ENCODE measurements around the gene CDH13.
A peak's percentile ranks its signal among the peaks of the same experiment; 100 is the strongest.

CDH13 gene

DNA sequence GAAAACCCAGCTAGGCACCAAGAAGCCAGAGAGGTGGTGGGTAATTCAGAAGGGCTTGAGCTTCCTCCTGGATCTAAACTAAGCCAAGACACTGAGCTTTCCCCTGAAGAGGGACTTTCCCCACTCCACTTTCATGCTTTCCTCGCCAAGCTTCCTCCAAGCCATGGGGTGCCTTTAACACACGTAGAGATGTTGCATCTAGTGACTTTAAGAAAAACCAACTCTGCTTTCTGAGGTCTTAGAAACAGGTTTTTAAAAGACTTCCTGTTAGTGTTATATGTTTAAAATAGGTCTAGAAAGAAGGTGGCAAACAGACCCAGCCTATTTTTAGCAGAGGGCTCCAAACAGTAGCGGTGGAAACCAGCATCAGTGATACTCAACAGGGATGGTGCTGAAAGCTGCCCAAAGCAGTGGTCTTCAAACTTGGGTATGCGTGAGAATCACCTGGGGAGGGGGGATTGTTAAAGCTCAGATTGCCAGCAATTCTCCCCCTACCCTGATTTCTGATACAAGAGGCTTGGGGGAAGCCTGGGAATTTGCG is 585.6 kb downstream of the CDH13 start:
- H3K4me3 ChIP-seq (ENCODE audit: low read length) = no peak overlapping the region
- H3K27me3 ChIP-seq (ENCODE audit: low read depth, low read length) = no peaks in the 10 kb centered on the region; the same call in 1 of the 2 replicates
- no peaks in the 10 kb centered on the region for H3K36me3 ChIP-seq (replicated peaks; ENCODE audit: low read depth, low read length)
- H3K4me1 ChIP-seq (ENCODE audit: low read length) = no peaks in the 10 kb centered on the region
- H4K20me1 ChIP-seq (ENCODE audit: insufficient read depth, low read length) = no peaks in the 10 kb centered on the region
- no peak overlapping the region for H2AFZ ChIP-seq (ENCODE audit: low read depth, low read length)
- no peak overlapping the region for H3K9ac ChIP-seq (ENCODE audit: low read length)
- H3K79me2 ChIP-seq (ENCODE audit: low read length) = no peaks in the 10 kb centered on the region
- H3K27ac ChIP-seq (ENCODE audit: low read length) = no peak overlapping the region
- no peaks in the 10 kb centered on the region for H3K9me3 ChIP-seq (ENCODE audit: insufficient read depth, low read length)
- no peak for TF ChIP-seq EZH2phosphoT487 (IDR thresholded peaks at IDR 0.05; ENCODE audit: low read depth)
- TF ChIP-seq, protein P1, sequence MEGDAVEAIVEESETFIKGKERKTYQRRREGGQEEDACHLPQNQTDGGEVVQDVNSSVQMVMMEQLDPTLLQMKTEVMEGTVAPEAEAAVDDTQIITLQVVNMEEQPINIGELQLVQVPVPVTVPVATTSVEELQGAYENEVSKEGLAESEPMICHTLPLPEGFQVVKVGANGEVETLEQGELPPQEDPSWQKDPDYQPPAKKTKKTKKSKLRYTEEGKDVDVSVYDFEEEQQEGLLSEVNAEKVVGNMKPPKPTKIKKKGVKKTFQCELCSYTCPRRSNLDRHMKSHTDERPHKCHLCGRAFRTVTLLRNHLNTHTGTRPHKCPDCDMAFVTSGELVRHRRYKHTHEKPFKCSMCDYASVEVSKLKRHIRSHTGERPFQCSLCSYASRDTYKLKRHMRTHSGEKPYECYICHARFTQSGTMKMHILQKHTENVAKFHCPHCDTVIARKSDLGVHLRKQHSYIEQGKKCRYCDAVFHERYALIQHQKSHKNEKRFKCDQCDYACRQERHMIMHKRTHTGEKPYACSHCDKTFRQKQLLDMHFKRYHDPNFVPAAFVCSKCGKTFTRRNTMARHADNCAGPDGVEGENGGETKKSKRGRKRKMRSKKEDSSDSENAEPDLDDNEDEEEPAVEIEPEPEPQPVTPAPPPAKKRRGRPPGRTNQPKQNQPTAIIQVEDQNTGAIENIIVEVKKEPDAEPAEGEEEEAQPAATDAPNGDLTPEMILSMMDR (IDR thresholded peaks at IDR 0.05; ENCODE audit: low read depth, low read length) = no peak
- H3K4me2 ChIP-seq (ENCODE audit: low read length) = no peak overlapping the region

- H3K4me3 ChIP-seq (ENCODE audit: low read length) = no peak overlapping the region
- no peak overlapping the region for H2AFZ ChIP-seq (ENCODE audit: low read depth, low read length)
- no peaks in the 10 kb centered on the region for H4K20me1 ChIP-seq (ENCODE audit: insufficient read depth, low read length)
- no peaks in the 10 kb centered on the region for H3K79me2 ChIP-seq (ENCODE audit: low read length)
- H3K27me3 ChIP-seq (ENCODE audit: low read depth, low read length) = no peaks in the 10 kb centered on the region
- TF ChIP-seq, protein P1 (IDR thresholded peaks at IDR 0.05; ENCODE audit: low read depth, low read length) = no peak
- TF ChIP-seq EZH2phosphoT487 (IDR thresholded peaks at IDR 0.05; ENCODE audit: low read depth) = no peak
- no peak overlapping the region for H3K9ac ChIP-seq (ENCODE audit: low read length)
- no peaks in the 10 kb centered on the region for H3K36me3 ChIP-seq (replicated peaks; ENCODE audit: low read depth, low read length)
- no peaks in the 10 kb centered on the region for H3K4me1 ChIP-seq (ENCODE audit: low read length)
- no peak overlapping the region for H3K4me2 ChIP-seq (ENCODE audit: low read length)
- H3K9me3 ChIP-seq (ENCODE audit: insufficient read depth, low read length) = no peaks in the 10 kb centered on the region
- H3K27ac ChIP-seq (ENCODE audit: low read length) = no peak overlapping the region
Observed at GRCh38 chr16:83214671-83215070, 587.9 kb downstream of the CDH13 start.

- no peaks in the 10 kb centered on the region for H3K4me1 ChIP-seq (ENCODE audit: low read length)
- no peak overlapping the region for H2AFZ ChIP-seq (ENCODE audit: low read depth, low read length)
- H3K9ac ChIP-seq (ENCODE audit: low read length) = no peak overlapping the region
- no peak overlapping the region for H3K27ac ChIP-seq (ENCODE audit: low read length)
- H3K79me2 ChIP-seq (ENCODE audit: low read length) = no peaks in the 10 kb centered on the region
- H3K4me2 ChIP-seq (ENCODE audit: low read length) = no peak overlapping the region
- H3K27me3 ChIP-seq (ENCODE audit: low read depth, low read length) = no peaks in the 10 kb centered on the region
- no peak overlapping the region for H3K4me3 ChIP-seq (ENCODE audit: low read length)
- no peaks in the 10 kb centered on the region for H3K36me3 ChIP-seq (replicated peaks; ENCODE audit: low read depth, low read length)
- TF ChIP-seq EZH2phosphoT487 (IDR thresholded peaks at IDR 0.05; ENCODE audit: low read depth) = no peak
- TF ChIP-seq, protein P1 (IDR thresholded peaks at IDR 0.05; ENCODE audit: low read depth, low read length) = peak; percentile 81
- H4K20me1 ChIP-seq (ENCODE audit: insufficient read depth, low read length) = no peaks in the 10 kb centered on the region
- no peaks in the 10 kb centered on the region for H3K9me3 ChIP-seq (ENCODE audit: insufficient read depth, low read length)
Observed at GRCh38 chr16:83215406-83216001, 588.7 kb downstream of the CDH13 start.

GRCh38 chr16:83219285-83219684 is 592.5 kb downstream of the CDH13 start:
- TF ChIP-seq, protein P1 (IDR thresholded peaks at IDR 0.05; ENCODE audit: low read depth, low read length) = no peak
- no peak for TF ChIP-seq EZH2phosphoT487 (IDR thresholded peaks at IDR 0.05; ENCODE audit: low read depth)
- no peaks in the 10 kb centered on the region for H3K79me2 ChIP-seq (ENCODE audit: low read length)
- no peak overlapping the region for H3K4me2 ChIP-seq (ENCODE audit: low read length)
- H3K36me3 ChIP-seq (replicated peaks; ENCODE audit: low read depth, low read length) = no peaks in the 10 kb centered on the region
- H3K27me3 ChIP-seq (ENCODE audit: low read depth, low read length) = no peaks in the 10 kb centered on the region
- H3K27ac ChIP-seq (ENCODE audit: low read length) = no peak overlapping the region
- H3K4me3 ChIP-seq (ENCODE audit: low read length) = no peak overlapping the region
- H3K4me1 ChIP-seq (ENCODE audit: low read length) = no peaks in the 10 kb centered on the region
- H4K20me1 ChIP-seq (ENCODE audit: insufficient read depth, low read length) = no peaks in the 10 kb centered on the region
- H2AFZ ChIP-seq (ENCODE audit: low read depth, low read length) = no peak overlapping the region
- no peak overlapping the region for H3K9ac ChIP-seq (ENCODE audit: low read length)
- no peaks in the 10 kb centered on the region for H3K9me3 ChIP-seq (ENCODE audit: insufficient read depth, low read length)

Measured in OCI-LY3 (cell line).